ENCODE measurements around the gene CCDC17.

Gene CCDC17

GRCh38 chr1:45623972-45624371 is at the start of gene CCDC17:
TSS of gene CCDC17 (minus strand) at chr1:45624054. CDS start at chr1:45623909, 145 bp downstream.
- no peak for DNase-seq

GRCh38 chr1:45669859-45670655 is 46.2 kb upstream of the CCDC17 start:
- no peak for DNase-seq

GRCh38 chr1:45669379-45669778 is 45.5 kb upstream of the CCDC17 start:
- no peak for DNase-seq

GRCh38 chr1:45668526-45668925 is 44.7 kb upstream of the CCDC17 start:
- no peak for DNase-seq

GRCh38 chr1:45667321-45668111 is 43.7 kb upstream of the CCDC17 start:
- DNase-seq = no peak

- no peak for DNase-seq
Observed at GRCh38 chr1:45666836-45667235, 43.0 kb upstream of the CCDC17 start.

- no peak for DNase-seq
Observed at GRCh38 chr1:45660336-45660735, 36.5 kb upstream of the CCDC17 start.

GRCh38 chr1:45659222-45659621 is 35.4 kb upstream of the CCDC17 start:
- DNase-seq = no peak

- no peak for DNase-seq
Observed at GRCh38 chr1:45658171-45658570, 34.3 kb upstream of the CCDC17 start.

GRCh38 chr1:45656573-45657226 is 32.8 kb upstream of the CCDC17 start:
- DNase-seq = no peak

- no peak for DNase-seq
Observed at GRCh38 chr1:45654540-45655280, 30.9 kb upstream of the CCDC17 start.

- DNase-seq = no peak
Observed at GRCh38 chr1:45647248-45648021, 23.6 kb upstream of the CCDC17 start.

- no peak for DNase-seq
Observed at GRCh38 chr1:45644661-45645060, 20.8 kb upstream of the CCDC17 start.

GRCh38 chr1:45643978-45644377 is 20.1 kb upstream of the CCDC17 start:
- no peak for DNase-seq

- DNase-seq = no peak
Observed at GRCh38 chr1:45643321-45643720, 19.5 kb upstream of the CCDC17 start.

- DNase-seq = no peak
Observed at GRCh38 chr1:45640293-45640692, 16.4 kb upstream of the CCDC17 start.

- DNase-seq = no peak
Observed at GRCh38 chr1:45635211-45635610, 11.4 kb upstream of the CCDC17 start.

GRCh38 chr1:45630429-45630828 is 6.6 kb upstream of the CCDC17 start:
- DNase-seq = no peak

- no peak for DNase-seq
Observed at GRCh38 chr1:45629035-45629434, 5.2 kb upstream of the CCDC17 start.

- no peak for DNase-seq
Observed at GRCh38 chr1:45622524-45623394, 1.1 kb downstream of the CCDC17 start.

- no peak for DNase-seq
Observed at GRCh38 chr1:45621895-45622523, 1.8 kb downstream of the CCDC17 start.

All from cerebellar nuclear complex (tissue), 1 donor.